Ascending aorta (tissue), 2 donors: ENCODE data around the gene SNCB. TPM values are rescaled to one million over a fixed set of nuclear protein-coding genes. Genes with fewer than 3 reads are reported as not detected.

Experiments
- DNase-seq, 2 donors: peaks; one replicate each; pipeline ENCODE4 v3.0.0-alpha.2; 2019; ENCODE audit warnings: low spot score in 2 of 2
- H3K27ac ChIP-seq, 2 donors: fragments of 200-600 bp; sonication (generic); one replicate each; pipeline ENCODE4 v1.5.1; 2016 to 2017; ENCODE audit warnings: mild to moderate bottlenecking in 1 of 2
- H3K27me3 ChIP-seq: fragments of 200-600 bp; sonication (generic); one replicate; pipeline ENCODE4 v1.5.1; 2017
- H3K36me3 ChIP-seq, 2 donors: fragments of 200-600 bp; sonication (generic); one replicate each; pipeline ENCODE4 v1.5.1; 2016
- H3K4me1 ChIP-seq, 2 donors: fragments of 200-600 bp; sonication (generic); one replicate each; pipeline ENCODE4 v1.5.1; 2016 to 2017; ENCODE audit warnings: mild to moderate bottlenecking in 1 of 2
- H3K4me3 ChIP-seq, 2 donors: fragments of 200-600 bp; sonication (generic); one replicate each; pipeline ENCODE4 v1.5.1; 2016 to 2017; ENCODE audit warnings: mild to moderate bottlenecking in 1 of 2
- H3K9me3 ChIP-seq, 2 donors: fragments of 200-600 bp; sonication (generic); one replicate each; pipeline ENCODE4 v1.5.1; 2016
- intact Hi-C: fragments of 100-400 bp; cut with DNase I; formaldehyde crosslinking; loops from one replicate; pipeline ENCODE4 v1.15.1; 2023
- total RNA-seq: library from RNA; depleted of rRNA; stranded (reverse); fragments of >200 nt; gene quantifications from one replicate; pipeline ENCODE4 v1.1.0, GENCODE V29; 2016
- TF ChIP-seq, protein P1 (sequence below), 3 experiments: fragments of 200-600 bp in 2 of 3; fragments of 450-650 bp in 1 of 3; sonication (generic) in 2 of 3; IDR thresholded peaks; one replicate each; pipeline ENCODE4 v1.5.1; 2016 to 2019; ENCODE audit warnings: antibody characterized with exemption in 3 of 3, mild to moderate bottlenecking in 1 of 3, moderate library complexity in 1 of 3

SNCB gene
- total RNA-seq, 1 donor from 2014 or later, result not detected

DNA sequence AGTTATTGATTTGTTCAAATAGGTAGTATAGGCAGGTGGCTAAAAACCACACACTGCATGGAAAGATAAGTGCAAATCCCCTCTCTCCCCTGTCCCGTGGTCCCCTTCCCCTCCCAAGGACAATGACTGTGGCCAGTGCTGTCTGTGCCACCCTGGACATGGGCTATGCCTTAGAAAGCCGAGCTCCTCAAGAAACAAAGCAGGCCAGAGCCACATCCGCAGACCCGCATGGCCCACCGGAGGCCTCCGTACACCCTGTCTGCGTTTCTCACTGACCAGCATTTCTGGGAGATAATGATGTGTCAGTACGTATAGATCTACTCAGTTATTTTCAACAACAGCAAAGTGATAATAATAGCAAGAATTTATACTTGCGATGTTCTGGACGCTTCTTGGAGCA, 33.2 kb upstream of the SNCB start:
- Histone ChIP-seq H3K9me3 (no peaks in the 10 kb centered on the region), H3K36me3 (no peaks in the 10 kb centered on the region), H3K4me3 (no peak overlapping the region), H3K27ac (no peak overlapping the region), H3K27me3 (no peaks in the 10 kb centered on the region), H3K4me1 (no peaks in the 10 kb centered on the region)
- TF ChIP-seq, protein P1, sequence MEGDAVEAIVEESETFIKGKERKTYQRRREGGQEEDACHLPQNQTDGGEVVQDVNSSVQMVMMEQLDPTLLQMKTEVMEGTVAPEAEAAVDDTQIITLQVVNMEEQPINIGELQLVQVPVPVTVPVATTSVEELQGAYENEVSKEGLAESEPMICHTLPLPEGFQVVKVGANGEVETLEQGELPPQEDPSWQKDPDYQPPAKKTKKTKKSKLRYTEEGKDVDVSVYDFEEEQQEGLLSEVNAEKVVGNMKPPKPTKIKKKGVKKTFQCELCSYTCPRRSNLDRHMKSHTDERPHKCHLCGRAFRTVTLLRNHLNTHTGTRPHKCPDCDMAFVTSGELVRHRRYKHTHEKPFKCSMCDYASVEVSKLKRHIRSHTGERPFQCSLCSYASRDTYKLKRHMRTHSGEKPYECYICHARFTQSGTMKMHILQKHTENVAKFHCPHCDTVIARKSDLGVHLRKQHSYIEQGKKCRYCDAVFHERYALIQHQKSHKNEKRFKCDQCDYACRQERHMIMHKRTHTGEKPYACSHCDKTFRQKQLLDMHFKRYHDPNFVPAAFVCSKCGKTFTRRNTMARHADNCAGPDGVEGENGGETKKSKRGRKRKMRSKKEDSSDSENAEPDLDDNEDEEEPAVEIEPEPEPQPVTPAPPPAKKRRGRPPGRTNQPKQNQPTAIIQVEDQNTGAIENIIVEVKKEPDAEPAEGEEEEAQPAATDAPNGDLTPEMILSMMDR (IDR thresholded peaks at IDR 0.05), result no peak
- no peak for DNase-seq
- intact Hi-C loops, result no loop called here

DNA sequence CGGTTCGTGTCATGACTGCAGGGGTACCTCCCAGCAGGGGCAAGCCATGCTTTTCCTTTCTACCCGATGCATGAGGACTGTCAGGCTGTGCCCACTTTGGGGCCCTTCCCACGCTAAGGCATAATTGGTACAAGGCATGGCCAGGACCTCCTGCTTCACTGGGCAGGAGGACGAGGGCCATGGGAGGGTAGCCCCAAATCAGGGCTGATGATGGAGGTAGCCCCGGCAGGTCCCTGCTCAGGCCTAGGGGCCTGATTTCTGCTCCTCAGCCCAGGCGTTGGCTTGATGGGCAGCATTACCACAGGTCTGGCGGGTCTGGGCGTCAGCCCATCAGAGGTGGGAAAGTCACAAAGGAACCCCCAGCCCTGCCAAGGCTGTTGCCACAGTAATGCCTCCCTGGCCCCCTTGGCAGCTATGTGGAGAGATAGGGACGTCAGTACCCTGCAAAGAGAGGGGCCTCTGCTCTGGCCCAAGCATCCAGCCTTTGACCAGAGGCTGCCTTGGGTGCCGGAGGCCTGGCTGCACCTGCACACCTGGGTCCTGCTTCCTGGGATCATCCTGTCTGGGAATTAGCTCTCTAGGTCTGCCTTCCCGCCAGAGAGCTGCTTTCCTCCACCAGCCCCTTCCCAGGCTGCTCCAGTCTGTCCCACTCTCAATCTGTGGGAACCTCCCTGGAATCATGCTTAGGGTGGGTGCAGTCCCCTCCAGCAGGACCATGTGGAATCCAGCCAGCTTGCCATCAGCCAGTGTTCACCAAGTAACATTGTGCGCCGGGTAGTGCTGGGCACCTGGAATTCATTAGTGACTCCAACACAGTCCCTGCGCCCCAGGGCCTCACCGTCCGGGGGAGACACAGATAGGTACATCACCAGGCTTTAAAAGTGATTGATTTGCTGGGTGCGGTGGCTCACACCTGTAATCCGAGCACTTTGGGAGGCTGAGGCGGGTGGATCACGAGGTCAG, 32.3 kb upstream of the SNCB start:
- H3K36me3 ChIP-seq, result no peaks in the 10 kb centered on the region
- DNase-seq, result no peak

DNA sequence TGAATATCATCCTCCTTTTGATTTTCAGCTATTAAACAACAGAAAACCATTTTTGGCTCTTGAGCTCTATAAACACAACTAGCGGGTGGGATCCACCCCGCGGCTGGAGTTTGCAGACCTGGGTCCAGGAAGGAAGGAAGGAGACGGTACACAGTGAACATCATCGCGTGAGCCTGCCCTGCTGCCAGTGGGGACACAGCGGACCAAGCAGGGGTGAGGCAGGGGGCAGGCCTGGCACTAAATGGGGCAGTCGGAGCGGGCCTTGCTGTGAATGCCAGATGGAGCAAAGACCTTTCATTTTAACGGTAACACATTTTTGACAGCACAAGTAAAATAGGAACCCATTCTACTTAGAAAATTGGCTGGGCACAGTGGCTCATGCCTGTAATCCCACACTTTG, 31.3 kb upstream of the SNCB start:
- Histone ChIP-seq H3K4me1 (no peaks in the 10 kb centered on the region), H3K27me3 (no peaks in the 10 kb centered on the region), H3K4me3 (no peak overlapping the region), H3K36me3 (peaks cover 0 to 7% of the 10 kb centered on the region in 2 donors), H3K27ac (no peak overlapping the region), H3K9me3 (no peaks in the 10 kb centered on the region)
- DNase-seq, result no peak
- intact Hi-C loops, result no loop called here
- TF ChIP-seq, protein P1 (IDR thresholded peaks at IDR 0.05), result no peak

More for the DNA sequence above, 32.3 kb upstream of the SNCB start:
- Histone ChIP-seq H3K4me3 (no peak overlapping the region), H3K4me1 (no peaks in the 10 kb centered on the region), H3K27ac (no peak overlapping the region), H3K9me3 (no peaks in the 10 kb centered on the region), H3K27me3 (no peaks in the 10 kb centered on the region)
- intact Hi-C loops, result no loop called here
- TF ChIP-seq, protein P1 (IDR thresholded peaks at IDR 0.05), result no peak

DNA sequence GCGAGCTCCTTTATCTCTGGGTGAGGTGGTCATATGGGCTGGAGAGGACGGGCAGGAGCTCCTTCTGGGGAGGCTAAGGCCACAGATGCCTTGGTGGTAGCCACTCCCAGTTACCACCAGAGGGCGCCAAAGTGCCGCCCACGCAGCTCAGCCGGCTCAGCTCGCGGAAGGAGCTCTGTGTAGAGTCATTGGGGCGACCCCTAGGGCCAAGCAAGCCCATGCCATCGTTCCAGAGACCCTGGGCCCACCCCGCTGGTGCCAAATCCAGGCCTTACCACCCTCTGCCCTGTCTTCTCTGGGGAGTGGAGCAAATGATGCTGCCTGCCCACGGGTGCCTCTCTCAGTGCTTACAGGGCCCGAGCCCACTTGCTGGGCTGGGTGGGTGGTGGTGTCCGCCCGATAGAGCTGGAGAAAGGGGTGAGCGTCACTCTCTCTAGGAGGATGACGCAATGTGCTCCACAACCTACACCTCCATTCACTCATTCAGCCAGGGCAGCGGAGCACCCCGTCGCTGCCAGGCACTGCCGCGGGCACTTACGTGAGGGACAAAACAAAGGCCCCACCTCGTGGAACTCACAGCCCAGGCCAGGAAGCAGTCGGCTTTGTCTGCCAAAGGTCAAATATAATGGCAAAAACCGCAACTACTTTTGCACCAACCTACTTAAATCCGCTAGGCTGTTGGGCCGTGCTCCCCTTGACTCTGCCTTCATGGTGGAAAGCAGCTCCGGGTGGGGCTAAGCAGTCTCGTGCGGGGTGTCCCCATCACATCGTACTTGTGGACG, 30.7 kb upstream of the SNCB start:
- peak in 1 of 2 donors; percentile 77 for DNase-seq
- Histone ChIP-seq H3K9me3 (no peaks in the 10 kb centered on the region), H3K27me3 (no peaks in the 10 kb centered on the region), H3K36me3 (peaks cover 0 to 13% of the 10 kb centered on the region in 2 donors), H3K4me3 (no peak overlapping the region), H3K27ac (no peak overlapping the region), H3K4me1 (no peaks in the 10 kb centered on the region)
- TF ChIP-seq, protein P1 (IDR thresholded peaks at IDR 0.05), result peak; percentile 86 to 97 (median 93)
- intact Hi-C loops, result no loop called here

DNA sequence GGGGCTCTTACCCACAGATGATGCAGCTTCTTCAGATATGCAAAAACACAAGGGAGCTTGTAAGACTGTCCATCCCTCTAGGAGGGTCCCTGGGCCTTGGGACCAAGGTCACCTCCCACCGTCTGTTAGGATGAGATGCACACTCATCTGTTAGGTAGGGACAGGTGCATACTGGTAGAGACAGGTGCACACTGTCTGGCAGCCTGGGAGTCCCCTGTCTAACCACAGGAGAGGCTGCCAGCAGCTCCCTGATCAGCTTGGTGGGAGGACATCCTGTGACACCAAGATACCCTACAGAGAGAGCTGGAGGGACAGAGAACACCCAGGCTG, 30.2 kb upstream of the SNCB start:
- no peak for DNase-seq
- H3K27ac ChIP-seq, result no peak overlapping the region
- TF ChIP-seq, protein P1 (IDR thresholded peaks at IDR 0.05), result no peak
- H3K36me3 ChIP-seq, result peaks cover 0 to 16% of the 10 kb centered on the region in 2 donors
- H3K4me1 ChIP-seq, result no peaks in the 10 kb centered on the region
- intact Hi-C loops, result no loop called here
- no peaks in the 10 kb centered on the region for H3K27me3 ChIP-seq
- no peak overlapping the region for H3K4me3 ChIP-seq
- no peaks in the 10 kb centered on the region for H3K9me3 ChIP-seq
